Ramos (cell line): ENCODE results near the gene RBMS1.
"Not testable (repeated sequence)": the region's sequence is repeated elsewhere in the genome, so short reads cannot be mapped to it uniquely, and the experiment has no call there.

Experiments
- in situ Hi-C: fragments of 300-500 bp; cut with MboI; formaldehyde crosslinking; loops from one replicate; pipeline ENCODE4 v1.14.3; 2022; ENCODE audit warnings: low sequenced_read_pairs; ENCODE audit not compliant: unreplicated experiment

The RBMS1 gene

DNA sequence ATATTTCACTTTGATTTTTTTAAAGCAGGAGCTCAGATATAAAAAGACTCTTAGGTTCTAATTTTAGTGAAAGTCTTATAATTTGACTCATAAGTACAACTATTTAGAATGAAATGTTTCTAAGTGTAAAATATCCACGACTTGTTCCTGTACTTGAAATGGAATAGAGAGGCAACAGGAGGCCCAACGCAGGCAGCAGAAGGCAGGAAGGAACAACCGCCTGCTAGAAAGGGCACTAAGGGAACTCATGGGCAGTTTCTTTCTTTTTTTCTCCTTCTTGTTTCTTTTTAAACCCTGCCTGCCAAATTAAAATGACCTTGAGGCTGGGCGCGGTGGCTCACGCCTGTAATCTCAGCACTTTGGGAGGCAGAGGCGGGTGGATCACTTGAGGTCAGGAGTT lies 51.0 kb downstream of the RBMS1 start:
- in situ Hi-C loops, result no loop called here

DNA sequence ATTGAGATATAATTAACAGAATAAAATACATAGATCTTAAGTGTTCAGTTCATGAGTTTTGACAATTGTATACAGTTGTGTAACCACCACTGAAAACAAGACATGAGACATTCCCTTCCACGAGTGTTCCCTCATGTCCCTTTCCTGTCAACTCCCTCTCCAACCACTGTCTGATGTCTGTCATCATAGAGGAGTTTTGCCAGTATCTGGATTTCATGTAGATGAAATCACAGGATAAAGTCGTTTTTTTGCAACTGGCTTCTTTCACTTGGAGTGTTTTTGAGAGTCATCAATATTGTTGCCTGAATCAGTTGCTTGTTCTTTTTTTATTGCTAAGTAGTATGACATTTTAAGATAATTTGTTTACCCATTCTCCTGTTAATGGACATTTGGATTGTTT lies 52.7 kb downstream of the RBMS1 start:
- in situ Hi-C loops, result no loop called here

DNA sequence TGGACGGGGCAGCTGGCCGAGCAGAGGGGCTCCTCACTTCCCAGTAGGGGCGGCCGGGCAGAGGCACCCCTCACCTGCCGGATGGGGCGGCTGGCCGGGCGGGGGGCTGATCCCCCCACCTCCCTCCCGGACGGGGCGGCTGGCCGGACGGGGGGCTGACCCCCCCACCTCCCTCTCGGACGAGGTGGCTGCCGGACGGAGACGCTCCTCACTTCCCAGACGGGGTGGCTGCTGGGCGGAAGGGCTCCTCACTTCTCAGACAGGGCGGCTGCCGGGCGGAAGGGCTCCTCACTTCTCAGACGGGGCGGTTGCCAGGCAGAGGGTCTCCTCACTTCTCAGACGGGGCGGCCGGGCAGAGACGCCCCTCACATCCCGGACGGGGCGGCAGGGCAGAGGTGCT lies 54.6 kb downstream of the RBMS1 start:
- in situ Hi-C loops, result not testable (repeated sequence)

DNA sequence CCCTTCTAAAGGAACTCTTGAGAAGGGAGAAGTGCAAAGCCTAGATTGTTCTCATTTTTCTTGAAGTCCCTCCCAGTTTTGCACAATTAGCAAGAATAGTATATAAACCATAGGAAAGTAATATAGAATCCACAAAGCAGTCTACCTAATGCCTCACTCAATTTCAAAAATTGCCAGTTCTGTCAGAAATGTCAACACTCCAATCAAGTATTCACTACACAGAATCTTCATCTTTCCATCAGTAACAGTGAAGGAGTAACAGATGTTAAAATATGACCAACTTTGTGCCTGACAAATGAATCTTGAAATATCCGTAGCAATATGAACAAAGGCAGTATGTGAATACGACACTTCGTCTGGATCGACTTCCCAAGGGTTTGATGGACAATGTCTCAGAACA lies 56.3 kb downstream of the RBMS1 start:
- in situ Hi-C loops, result no loop called here

DNA sequence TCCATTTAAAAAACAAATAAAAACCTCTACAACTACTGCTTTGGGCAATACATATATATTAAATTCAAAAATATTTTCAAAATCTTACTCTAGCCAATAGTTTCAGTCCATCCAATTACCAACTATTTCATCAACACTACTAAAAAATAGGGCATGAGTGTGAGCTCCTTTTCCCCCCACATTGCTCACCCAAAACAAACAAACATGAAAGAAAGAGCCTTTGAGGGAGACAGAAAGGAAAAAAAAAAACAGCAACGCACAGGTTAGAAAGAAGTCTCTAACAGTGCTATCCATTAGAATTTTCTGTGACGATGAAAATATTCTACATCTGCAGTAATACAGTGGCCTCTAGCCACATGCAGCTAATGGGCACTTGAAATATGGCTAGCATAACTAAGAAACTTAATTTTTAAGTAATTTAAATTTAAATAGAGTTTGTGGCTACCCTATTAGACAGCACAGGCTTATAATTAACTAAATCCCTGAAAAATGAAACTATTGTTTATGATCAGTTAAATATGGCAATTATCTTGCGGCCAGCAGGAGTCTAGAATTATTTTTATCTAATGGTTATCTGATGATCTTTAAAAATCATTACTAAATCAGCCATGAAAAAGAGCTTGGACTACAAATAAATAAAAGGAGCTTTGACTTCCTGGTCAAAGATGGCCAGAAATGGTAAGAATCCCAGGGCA lies 59.2 kb downstream of the RBMS1 start:
- in situ Hi-C loops, result no loop called here

DNA sequence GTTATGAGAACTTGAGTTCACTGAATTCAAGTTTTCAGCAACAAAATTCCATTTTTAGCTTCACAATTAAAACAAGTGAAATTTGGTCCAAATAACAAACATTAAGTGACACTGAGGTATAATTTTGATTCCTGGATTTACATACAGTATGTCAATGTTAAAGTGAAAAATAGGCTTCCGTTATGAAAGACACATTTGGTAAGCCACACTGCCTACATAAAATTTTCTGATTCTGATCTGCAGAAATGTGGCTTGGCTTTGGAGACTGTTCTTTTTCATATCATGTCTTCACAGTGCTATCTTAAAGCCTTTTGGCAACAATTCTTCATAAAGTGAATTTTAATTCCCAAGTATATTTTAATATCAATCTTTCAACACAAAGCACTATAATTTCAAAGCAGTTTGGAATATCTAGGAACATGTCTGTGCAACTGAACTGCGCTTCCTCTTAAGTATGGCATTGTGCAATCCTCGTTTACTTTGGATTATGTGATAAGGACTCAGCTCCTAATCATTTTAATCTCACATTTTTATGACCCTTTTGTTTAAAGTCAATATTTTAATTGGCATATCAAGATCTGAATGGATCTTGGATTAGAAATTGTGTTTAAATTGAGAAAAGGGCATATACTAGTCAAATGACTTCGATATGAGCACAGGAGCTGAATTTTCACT lies 60.0 kb downstream of the RBMS1 start:
- in situ Hi-C loops, result no loop called here

DNA sequence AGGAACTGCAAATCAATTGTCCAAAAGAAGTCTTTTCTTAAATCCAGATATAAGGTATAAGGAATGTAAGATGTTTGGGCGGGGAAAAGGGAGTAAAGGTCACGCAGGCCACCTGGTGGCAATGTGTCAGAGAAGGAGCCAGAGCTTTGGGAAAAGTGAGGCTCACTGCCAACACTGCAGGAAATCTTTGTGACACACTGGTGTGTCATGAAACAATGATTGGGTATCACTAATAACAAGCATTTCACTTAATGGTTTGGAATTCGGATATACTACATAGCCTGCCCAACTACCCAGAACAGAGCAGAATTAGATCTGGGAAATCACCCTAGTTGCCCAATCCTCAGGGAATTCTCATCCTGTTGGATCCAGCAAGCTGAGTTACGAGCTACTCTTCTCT lies 61.0 kb downstream of the RBMS1 start:
- in situ Hi-C loops, result no loop called here

DNA sequence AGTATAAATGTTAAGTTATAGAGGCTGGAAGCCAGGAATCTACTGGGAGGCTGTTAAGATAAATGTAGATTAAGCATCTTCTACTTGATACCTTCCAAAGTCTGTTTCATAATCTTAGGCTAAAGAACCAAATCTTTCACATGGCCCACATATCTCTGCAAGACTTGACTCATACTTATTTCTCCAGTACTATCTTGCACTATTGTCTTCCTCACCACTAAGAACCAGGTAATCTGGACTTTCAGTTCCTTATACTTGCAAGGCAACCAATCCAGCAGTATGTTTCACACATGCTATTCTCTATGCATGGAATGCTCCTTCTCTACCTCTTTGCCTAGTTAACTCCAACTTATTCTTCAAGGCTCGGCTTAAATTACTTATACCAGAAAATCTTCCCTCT lies 62.2 kb downstream of the RBMS1 start:
- in situ Hi-C loops, result no loop called here

DNA sequence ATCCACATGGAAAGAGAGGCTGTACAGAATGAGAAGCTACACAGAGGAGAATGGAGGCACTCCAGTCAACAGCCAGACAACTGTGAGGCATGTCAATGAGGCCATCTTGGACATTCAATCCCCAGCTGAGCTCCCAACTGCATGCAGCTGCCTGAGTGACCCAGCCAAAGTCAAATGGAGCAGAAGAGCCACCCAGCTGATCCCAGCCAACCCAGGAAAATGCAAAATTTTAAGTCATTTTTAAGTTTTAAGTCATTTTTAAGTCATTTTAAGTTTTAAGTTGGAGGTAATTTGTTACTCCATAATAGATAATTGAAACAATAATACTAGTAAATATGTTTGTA lies 63.6 kb downstream of the RBMS1 start:
- in situ Hi-C loops, result no loop called here

DNA sequence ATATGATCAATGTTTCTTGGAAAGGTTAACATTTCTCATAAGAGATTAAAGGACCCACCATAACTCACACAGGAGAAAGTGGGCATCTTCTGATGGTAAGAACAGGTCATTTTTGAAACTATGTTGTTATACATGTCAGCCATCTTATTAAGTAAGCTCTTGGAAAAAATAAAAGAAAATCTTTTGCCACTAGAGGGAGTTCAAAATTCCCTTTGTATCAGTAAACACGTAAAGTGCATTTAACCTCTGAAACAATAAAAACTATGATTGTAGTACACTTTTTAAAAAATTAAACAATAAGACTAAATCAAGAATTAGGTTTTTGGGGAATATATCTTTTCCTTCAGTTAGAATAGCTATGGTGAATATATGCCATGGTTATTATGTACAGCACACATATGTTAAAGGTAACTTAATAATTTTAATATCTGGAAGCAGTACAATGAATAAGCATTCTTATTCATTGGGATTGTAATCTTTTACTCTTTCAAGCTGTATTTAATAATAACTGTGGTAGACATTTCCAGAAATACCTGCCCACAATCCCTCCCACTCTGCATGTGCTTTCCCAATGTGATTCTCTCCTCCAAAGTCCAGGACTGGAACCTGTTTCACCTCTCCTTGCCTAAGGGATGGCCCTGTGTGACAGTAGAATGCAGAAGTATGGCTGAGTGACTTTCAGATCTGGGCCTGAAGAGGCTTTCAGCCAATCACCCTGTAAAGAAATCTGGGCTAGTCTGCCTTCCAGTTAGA lies 64.2 kb downstream of the RBMS1 start:
- in situ Hi-C loops, result no loop called here

DNA sequence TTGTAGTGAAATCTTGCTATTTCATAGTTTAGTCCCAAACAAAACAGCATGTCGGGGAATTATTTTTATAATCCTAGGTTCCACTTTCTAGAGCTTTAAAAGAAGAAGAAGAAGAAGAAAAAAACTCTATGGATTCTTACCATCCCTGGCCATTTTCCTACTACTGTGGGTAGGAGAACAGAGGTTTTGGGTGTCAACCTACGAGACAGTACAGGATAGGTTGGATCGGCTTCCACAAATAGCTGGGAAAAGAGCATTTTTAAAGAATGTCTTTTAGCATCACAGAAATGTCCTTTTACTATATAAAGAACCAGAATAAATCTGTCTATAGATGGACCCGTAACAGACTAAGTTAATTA lies 65.2 kb downstream of the RBMS1 start:
- in situ Hi-C loops, result no loop called here

DNA sequence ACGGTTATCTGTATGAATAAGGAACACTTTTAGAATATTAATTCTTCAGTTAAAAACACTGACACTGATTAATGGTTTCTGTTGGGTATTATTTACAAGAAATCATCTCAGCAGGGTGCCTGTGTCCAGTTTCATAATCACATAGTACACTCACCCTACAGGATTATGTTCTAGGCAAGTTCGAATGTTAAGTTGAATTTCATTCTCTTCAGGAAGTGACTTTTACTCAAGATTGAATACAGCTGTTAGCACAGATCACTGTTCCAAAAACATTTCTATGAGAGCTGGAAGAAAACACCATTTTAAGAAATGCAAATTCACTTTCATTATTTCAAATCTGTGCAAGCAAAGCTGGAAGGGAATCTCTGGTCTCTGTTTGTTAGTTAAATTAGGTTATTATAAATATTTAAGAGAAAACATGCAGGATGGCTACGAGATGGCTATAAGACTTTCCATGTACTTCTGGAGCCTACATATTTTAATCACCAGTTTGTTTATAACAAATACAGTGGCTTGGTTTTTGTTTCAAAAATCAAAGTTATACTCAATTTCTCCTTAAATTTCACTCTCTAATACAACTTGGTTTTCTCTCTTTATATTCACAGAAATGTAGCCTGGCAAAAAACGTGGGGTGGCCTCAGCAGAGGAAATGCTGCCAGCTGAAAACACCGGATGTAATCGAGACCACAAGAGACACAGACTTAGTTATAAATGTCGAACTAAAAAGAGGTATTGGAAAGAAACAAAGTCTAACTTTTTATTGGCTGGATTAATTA lies 65.8 kb downstream of the RBMS1 start:
- in situ Hi-C loops, result no loop called here

DNA sequence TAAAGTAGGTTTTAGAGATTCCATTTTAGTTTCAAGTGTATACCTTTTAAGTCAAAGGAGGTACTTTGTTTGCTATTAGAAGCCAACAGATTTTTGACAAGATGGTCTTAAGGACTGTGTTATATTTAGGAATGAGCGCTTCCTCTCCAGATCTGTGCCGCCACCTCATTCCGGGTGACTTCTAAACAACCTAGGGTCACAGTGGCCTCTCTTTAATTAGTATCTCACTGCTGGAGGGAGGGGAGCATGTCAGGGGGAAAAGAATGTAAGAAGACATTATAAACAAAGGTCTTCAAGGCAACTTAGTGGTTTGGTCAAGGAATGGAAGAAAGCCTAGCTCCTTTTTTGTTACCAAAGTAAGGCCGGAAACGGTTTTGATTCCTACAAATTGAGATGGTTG lies 67.0 kb downstream of the RBMS1 start:
- in situ Hi-C loops, result no loop called here

DNA sequence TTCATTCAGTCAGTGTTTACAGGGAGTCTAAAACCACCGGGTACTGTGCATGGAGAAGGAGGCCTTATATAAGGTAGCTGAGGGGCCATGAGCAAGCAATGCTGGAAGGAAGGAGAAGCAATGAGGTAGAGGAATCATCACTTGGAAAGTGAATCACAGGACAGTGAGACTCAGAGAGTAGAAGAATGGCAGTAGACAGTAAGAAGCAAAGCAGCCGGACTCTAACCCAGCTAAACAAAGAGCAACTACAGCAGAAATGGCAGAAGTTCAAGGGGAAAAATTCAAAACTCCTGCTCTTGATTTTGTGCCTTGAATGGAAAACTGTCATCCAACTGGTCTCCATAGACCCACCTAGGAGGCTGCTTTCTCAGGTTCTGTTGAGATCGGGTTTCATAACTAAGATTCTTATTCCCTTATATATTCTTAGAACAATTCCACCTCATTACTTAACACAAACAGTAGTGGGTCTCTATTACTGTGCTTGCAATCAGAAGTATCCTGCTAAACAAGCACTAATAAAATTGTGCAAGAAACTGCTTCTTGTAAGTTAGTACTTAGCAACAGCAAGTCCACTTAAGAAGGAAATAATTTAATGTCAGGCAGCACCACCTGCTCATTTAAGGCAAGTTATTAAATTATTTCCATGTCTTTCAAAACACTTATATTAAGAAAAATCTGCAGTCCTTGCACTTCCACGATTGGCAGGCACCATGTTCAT lies 68.0 kb downstream of the RBMS1 start:
- in situ Hi-C loops, result no loop called here

DNA sequence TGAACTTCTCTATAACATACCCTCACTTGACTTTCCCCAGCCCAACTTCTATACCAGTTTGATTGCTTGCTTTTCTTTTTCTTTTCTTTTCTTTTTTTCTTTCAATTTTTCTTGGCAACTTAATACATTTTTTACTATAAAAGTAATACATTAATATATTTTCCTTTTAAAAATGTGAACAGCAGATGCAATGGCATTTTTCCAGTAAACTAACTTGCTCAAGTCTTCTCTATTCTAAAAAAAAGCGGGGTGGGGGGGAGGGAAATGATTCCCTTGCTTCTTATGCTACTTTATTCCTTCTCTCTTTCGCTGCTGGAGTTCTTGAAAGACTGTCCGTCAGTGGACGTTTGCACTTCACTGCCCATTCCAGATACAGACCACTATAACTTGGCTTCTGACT lies 70.5 kb downstream of the RBMS1 start:
- in situ Hi-C loops, result no loop called here

DNA sequence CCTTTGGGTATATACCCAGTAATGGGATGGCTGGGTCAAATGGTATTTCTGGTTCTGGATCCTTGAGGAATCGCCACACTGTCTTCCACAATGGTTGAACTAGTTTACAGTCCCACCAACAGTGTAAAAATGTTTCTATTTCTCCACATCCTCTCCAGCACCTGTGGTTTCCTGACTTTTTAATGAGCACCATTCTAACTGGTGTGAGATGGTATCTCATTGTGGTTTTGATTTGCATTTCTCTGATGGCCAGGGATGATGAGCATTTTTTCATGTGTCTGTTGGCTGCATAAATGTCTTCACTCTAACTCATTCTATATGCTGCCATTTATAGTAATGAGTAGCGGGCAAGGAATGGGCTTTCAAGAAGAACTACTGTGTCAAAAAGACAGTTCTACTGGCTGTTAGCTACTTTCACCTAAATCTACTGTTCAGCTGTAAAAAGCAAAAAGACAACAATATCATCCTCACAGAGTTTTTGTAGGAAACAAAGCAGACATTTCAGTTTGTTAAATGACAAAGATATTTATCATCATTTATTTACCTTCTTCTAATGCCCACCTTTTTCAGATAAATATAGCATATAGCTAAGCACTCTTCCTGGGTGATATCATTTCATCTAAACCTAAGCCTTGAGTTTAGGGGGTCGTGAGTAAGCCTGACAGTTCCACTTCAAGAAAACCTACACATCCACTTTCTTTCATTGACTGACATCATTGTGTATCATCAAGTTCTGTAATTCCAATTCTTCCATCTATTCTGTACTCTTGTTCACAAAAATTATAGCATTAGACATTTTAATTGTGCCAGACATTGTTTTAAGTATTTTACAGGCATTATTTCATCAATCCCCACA lies 71.7 kb downstream of the RBMS1 start:
- in situ Hi-C loops, result not testable (repeated sequence)

DNA sequence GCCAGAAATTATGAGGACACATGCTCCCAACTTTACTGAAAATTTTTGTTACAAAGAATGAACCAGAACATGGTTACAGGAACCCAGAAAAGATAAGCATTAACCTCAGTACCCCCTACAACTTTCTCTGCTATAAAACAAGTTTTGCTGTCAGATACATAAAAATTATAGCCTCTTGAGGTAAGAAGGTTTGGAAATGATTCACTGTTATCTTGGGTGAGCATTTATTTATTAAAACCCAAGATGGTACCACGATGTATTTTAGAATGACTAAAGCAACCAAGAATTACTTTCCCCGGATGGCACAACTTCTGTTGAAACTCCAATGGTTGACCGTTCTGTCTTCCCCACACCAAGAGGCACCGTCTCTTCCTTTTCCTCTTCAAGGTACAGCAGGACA lies 72.9 kb downstream of the RBMS1 start:
- in situ Hi-C loops, result no loop called here

DNA sequence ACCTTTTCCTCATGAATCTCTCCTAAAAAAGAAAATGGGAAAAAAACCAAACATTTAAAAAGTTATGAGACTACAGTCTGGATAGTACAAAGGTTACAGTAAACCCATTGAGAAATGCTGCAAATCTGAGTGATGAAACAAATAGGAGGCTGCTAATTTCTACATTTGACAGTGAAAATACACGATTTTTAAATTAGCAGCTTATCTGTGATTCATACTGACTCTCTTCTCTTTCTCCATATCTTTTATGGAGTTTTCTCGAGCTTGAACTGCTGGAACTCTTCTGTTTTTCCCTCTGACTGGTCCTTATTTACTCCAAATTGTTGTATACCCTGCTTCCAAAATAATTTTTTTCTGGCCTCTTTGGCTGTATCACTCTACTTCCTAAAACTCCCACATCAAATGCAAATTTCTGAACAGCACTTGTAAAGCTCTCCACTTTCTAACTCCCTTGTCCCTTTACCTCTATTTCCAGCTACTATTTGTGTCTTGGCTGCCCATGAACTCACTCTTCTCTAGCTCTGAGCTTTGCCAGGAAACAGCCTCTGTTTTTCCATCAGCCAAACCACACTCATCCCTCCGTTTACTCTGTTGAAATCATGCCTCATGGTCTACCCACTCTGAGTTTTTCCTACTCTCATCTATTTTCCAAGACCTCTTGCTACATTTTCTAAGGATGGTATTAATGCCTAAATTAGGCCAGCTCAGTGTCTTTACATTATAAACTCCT lies 73.7 kb downstream of the RBMS1 start:
- in situ Hi-C loops, result no loop called here

DNA sequence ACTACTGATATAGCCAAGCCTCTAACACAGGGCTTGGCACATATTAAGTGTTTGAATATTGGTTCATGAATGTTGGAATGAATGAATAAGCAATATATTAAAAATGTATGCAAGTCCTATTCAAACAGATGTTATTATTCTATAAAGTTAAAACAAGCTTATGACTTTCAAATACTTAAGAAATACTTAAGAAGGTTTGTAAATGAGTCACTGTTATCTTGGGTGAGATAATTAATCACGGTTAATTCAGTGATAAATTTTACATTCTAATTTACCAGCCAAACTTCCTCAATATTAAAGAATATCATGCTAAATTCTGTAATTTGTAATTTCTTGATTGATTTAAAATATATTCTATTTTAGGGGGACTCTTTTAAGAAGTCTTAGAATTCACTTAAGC lies 74.8 kb downstream of the RBMS1 start:
- in situ Hi-C loops, result no loop called here
